GM12864 (cell line): Measurements from ENCODE around the gene RPL37A.

Experiments
- DNase-seq: peaks from one replicate; pipeline ENCODE4 v3.0.0-alpha.2; 2011; ENCODE audit warnings: low read depth
- H3K4me3 ChIP-seq: 2 replicates; pipeline ENCODE4 v1.5.1; 2011; ENCODE audit warnings: mild to moderate bottlenecking, low read depth, low read length, control low read depth
- CTCF ChIP-seq: IDR thresholded peaks from 2 replicates; pipeline ENCODE4 v1.5.1; 2011; ENCODE audit warnings: low read depth, mild to moderate bottlenecking, moderate library complexity, low read length, control low read depth, inconsistent platforms; ENCODE audit errors: missing control alignments

Gene RPL37A

GRCh38 chr2:216503159-216503629, 4.5 kb downstream of the RPL37A start:
- no peak for DNase-seq
- no peak for TF ChIP-seq CTCF
- no peak overlapping the region for H3K4me3 ChIP-seq

GRCh38 chr2:216503697-216504375, 5.2 kb downstream of the RPL37A start:
- no peak for TF ChIP-seq CTCF
- H3K4me3 ChIP-seq: no peak overlapping the region
- no peak for DNase-seq

- H3K4me3 ChIP-seq: no peak overlapping the region
- no peak for DNase-seq
- TF ChIP-seq CTCF: no peak
Observed at GRCh38 chr2:216504376-216504762, 5.7 kb downstream of the RPL37A start.

- no peak overlapping the region for H3K4me3 ChIP-seq
- no peak for TF ChIP-seq CTCF
- no peak for DNase-seq
Observed at GRCh38 chr2:216505133-216506106, 6.8 kb downstream of the RPL37A start.

DNA sequence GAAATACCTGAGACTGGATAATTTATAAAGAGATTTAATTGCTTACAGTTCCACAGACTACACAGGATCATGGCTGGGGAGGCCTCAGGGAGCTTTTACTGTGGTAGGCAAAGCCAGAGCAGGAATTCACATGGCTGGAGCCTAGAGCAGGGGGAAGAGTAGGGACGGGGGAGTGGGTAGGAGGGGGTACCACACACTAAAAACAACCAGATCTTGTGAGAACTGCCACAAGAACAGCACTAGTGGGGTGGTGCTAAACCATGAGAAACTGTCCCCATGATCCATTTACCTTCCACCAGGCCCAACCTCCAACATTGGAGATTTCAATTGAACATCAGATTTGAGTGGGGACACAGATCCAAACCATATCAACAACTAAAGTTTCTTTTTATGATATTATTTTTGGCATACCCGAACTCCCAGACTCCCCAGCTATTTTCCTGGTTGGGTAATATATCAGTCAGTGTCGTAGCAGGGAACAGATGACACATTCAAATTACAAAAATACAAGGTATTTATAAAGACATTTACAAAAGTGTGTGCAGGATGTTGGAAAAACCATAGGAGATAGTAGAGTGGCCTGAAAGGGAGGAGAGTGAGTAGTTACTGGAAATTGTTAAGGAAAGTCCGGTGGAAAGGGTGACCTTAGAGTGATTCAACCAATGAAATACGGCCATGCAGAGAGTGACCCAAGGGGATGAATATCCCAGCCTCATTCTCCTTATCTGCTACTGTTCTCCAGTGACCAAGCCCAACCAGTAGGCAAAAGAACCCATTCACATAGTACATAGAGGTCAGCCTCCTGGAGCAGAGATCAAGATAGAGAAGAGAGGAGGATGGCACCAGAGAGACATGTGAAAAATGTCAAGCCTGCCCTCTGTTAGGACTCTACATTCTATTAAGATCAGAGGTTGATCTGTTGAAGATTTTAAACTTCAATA, 8.8 kb downstream of the RPL37A start:
- H3K4me3 ChIP-seq: no peak overlapping the region
- no peak for DNase-seq

More for the DNA sequence above, 8.8 kb downstream of the RPL37A start:
- TF ChIP-seq CTCF: no peak
